Activated T-helper 17 cell treated with anti-CD3 and anti-CD28 coated beads, Interleukin-2, amount 50 U/mL, for 72 hours (primary cell): ENCODE data around the gene FERMT3. TPM values are rescaled to one million over a fixed set of nuclear protein-coding genes. Genes with fewer than 3 reads are reported as not detected.
A peak's percentile ranks its signal among the peaks of the same experiment; 100 is the strongest.
"Not testable (repeated sequence)": the region's sequence is repeated elsewhere in the genome, so short reads cannot be mapped to it uniquely, and the experiment has no call there.

Source experiments
- ATAC-seq: fragments of 150-1000 bp; cut with Tn5 transposase; replicated peaks from 2 replicates; pipeline ENCODE4 v1.10.0; 2021; ENCODE audit warnings: mild to moderate bottlenecking, moderate library complexity
- H3K27ac Mint-ChIP-seq: one replicate; pipeline ENCODE4 v1.8.0; 2022; ENCODE audit warnings: mixed read lengths
- H3K27me3 Mint-ChIP-seq: one replicate; pipeline ENCODE4 v1.8.0; 2022; ENCODE audit warnings: mixed read lengths
- H3K36me3 Mint-ChIP-seq: one replicate; pipeline ENCODE4 v1.8.0; 2022; ENCODE audit warnings: low read depth, mild to moderate bottlenecking, mixed read lengths
- H3K4me1 Mint-ChIP-seq: one replicate; pipeline ENCODE4 v1.8.0; 2022; ENCODE audit warnings: mixed read lengths
- H3K4me3 Mint-ChIP-seq: one replicate; pipeline ENCODE4 v1.8.0; 2022; ENCODE audit warnings: mild to moderate bottlenecking, mixed read lengths
- H3K9me3 Mint-ChIP-seq: one replicate; pipeline ENCODE4 v1.8.0; 2022; ENCODE audit warnings: mixed read lengths
- total RNA-seq, 2 donors: library from RNA; stranded (reverse); gene quantifications; one replicate each; pipeline ENCODE4 v1.2.3, GENCODE V29; 2022

The FERMT3 gene
- total RNA-seq, 2 donors from 2014 or later: 172 to 191 TPM

DNA sequence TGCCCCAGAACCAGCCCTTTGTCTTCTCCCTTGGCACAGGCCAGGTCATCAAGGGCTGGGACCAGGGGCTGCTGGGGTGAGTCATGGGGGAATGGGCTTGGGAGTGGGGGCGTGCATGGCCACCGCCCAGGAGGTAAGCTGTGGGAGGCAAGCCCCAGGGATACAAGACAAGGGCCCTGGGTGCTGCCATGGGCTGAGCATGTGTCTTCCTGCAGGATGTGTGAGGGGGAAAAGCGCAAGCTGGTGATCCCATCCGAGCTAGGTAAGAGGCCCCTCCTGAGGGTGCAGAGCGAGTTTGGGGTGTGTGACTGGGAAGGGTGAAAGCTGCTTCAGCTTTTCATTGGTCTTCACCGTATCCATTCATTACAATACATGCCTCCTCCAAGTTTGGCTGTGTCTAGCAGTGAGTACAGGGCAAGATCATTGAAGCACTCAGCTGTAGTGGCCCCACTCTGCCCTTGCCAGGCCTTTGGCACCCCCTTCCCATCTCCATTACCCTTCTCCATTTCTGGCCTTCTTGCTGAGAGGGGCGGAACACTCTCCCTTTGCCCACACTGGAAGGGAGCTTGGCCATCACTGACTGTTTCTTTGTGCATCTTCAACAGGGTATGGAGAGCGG is 36.8 kb downstream of the FERMT3 start:
- H3K4me3 Mint-ChIP-seq: peak overlapping the region; percentile 95
- peaks cover 9% of the 10 kb centered on the region for H3K4me1 Mint-ChIP-seq
- H3K27me3 Mint-ChIP-seq: no peaks in the 10 kb centered on the region
- ATAC-seq: no peak
- no peak overlapping the region for H3K27ac Mint-ChIP-seq
- no peaks in the 10 kb centered on the region for H3K9me3 Mint-ChIP-seq
- H3K36me3 Mint-ChIP-seq: peaks cover 72% of the 10 kb centered on the region

DNA sequence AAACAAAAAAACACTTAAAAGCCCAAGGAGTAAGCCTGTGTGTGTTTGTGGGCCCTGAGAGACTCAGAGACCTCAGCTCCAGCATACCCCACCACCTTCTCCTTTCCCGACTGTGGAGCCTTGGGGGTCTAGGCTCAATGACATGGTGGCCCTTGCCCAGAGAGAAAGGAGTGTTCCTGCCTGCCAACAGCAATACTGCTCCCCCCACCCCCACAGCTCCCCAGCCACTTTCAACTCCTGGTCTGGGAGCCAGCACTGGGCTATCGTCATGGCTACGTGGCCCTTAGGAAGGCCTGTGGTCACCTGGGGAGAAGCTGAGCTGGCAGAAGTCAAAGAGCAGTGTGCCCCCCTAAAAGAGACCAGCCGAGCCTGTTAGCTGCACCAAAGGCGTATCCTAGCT is 37.6 kb downstream of the FERMT3 start:
- Mint-ChIP-seq H3K27me3 (no peaks in the 10 kb centered on the region), H3K27ac (no peak overlapping the region), H3K9me3 (no peaks in the 10 kb centered on the region), H3K36me3 (peaks cover 70% of the 10 kb centered on the region), H3K4me1 (peaks cover 9% of the 10 kb centered on the region), H3K4me3 (peak overlapping the region; percentile 95)
- ATAC-seq: no peak

DNA sequence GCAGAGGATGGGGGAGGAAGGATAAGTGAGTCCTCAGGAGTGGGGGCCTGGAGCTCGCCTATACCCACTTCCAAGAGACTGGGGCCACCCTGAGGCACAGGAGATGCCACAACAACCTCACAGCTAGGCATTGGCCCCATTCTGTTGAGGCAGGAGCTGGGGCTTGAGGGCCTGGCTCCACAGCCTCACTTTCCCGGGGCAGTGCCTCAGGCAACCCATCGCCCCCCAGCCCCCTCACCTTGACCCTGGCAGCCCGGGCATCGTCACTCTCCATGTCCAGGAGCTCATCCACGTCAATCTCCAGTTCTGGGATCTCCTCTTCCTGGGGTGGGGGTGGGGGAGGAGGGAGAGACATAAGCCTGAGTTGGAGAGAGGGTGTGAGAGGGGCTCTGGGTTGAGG is 38.4 kb downstream of the FERMT3 start:
- Mint-ChIP-seq H3K9me3 (no peaks in the 10 kb centered on the region), H3K4me3 (peak overlapping the region; percentile 95), H3K36me3 (peaks cover 65% of the 10 kb centered on the region), H3K27me3 (no peaks in the 10 kb centered on the region), H3K4me1 (peaks cover 9% of the 10 kb centered on the region), H3K27ac (peak overlapping the region; percentile 89)
- no peak for ATAC-seq

DNA sequence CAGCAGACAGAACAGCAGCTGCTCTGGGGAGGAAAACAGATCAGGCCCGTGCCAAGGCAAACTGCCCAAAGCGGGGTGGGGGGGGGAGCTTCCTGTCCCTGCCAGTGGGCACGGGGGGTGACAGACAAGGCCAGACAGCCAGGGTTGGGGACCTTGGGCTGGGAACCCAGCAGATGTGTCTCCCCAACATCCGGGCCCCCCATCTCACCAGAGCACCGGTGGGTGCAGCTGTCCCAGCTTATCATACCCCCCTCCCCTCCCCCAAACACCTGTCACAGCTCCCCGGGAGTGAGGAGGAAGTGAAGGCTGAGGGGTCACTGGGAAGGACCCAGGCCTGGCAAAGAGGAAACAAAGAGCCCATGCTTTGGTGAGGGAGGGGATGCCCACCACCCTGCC is 38.9 kb downstream of the FERMT3 start:
- Mint-ChIP-seq H3K27ac (peak overlapping the region; percentile 89), H3K4me3 (peak overlapping the region; percentile 95), H3K36me3 (peaks cover 61% of the 10 kb centered on the region), H3K27me3 (no peaks in the 10 kb centered on the region), H3K9me3 (no peaks in the 10 kb centered on the region), H3K4me1 (peaks cover 5% of the 10 kb centered on the region)
- ATAC-seq: no peak

DNA sequence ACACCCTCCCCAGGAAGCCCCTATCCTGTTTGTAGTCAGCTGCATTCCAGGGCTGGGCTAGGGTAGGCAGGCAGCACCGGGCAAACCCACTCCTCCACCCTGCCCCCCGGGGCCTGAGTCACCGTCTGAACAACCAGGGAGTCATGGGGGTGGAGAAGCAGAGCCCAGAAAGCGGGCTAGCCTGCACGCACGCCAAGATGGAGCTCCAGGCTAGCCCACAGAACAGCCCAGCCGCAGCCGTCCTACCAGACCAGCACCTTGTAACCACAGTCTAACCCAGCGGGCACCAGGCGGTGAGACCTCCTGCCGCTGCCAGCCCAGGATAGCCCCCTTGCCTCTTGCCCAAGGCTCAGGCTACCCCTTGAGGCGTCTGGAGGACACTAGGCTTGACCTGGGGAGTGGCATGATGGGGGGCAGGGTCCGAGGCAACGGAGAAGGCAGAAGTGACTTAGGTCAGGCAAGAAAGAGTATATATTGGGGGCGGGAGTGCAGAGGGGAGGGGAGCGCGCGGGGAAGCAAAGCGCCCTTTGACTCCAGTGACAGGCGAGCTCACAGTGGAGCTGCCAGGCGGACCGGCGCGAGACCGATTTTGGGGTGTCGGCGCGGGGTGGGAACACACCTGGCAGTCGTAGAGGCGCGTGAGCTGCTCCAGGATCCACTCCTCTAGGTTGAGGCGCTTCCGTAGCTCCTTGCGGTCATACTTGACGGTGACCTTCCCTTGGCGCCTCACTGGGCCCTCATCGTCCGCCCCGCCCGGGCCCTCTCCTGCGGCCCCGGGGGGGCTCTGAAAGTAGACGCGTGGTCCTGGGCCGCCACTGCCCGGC is 39.5 kb downstream of the FERMT3 start:
- H3K9me3 Mint-ChIP-seq: no peaks in the 10 kb centered on the region
- H3K4me3 Mint-ChIP-seq: peak overlapping the region; percentile 95
- H3K27me3 Mint-ChIP-seq: no peaks in the 10 kb centered on the region
- H3K4me1 Mint-ChIP-seq: peaks cover 4% of the 10 kb centered on the region
- peaks cover 56% of the 10 kb centered on the region for H3K36me3 Mint-ChIP-seq
- H3K27ac Mint-ChIP-seq: peak overlapping the region; percentile 89
- peak; percentile 39 for ATAC-seq

DNA sequence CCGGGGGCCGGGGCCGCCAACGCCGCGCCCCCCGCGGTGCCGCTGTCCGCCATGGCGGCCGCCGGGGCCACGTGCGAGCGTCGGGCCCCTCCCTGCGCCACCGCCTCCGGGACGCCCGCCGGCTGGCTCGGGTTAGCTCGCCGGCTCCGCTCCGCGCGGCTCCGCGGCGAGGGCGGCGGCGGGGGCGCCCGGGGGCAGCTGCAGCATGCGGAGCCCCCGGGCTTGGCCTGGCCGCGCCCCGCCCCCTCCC is 40.0 kb downstream of the FERMT3 start:
- H3K27ac Mint-ChIP-seq, H3K27me3 Mint-ChIP-seq, H3K4me1 Mint-ChIP-seq, H3K9me3 Mint-ChIP-seq: not testable (repeated sequence)
- H3K4me3 Mint-ChIP-seq: peak overlapping the region; percentile 95
- ATAC-seq: peak; percentile 13
- H3K36me3 Mint-ChIP-seq: peaks cover 51% of the 10 kb centered on the region

DNA sequence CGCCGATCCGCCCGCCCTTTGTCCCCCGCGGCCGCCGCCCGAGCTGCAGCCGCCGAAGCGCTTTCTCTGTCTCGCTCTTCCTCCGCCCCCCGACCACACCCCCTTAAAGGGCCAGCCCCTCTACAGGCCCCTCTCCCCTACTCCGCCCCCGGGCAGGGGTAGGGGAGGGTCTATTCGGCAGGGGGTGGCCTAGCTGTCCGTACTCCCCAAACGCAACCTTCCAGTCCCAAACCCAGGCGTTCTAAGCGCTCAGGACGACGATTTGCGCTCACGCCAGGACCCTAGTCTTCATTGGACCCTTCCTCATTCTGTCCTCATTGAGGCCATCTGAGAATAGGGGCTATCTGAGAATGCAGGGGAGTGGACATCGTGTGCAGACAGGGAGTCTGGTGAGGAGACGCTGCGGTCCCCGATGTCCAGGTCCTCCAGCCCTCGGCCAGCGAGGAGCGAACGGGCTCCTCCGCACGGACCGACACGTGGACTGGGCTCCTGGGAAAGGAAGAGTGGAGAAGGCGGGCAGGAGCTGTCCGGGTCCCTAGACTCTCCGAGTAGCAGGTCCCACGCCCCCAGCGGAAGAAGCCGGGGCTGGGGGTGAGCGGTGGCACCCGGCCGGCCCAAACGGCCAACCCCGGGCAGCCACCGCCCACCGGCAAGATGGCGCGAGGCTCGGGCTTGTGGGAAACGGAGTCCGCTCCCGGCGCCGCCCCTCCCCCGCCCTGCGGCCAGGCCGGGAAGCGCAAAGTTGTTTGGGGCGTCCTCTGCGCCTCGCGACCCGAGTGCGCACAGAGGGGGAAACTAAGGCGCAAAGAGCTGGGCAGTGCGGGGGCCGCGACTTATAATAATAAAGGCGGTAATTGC is 40.6 kb downstream of the FERMT3 start, which contains the start of gene PPP1R14B:
TSS of gene PPP1R14B (minus strand) at position 73 of the 858 bp plus-strand sequence. CDS start 270 bp downstream, outside the sequence.
- Mint-ChIP-seq H3K27me3 (no peaks in the 10 kb centered on the region), H3K4me1 (peaks cover 4% of the 10 kb centered on the region), H3K27ac (peak within 1 kb of the TSS; percentile 89)

DNA sequence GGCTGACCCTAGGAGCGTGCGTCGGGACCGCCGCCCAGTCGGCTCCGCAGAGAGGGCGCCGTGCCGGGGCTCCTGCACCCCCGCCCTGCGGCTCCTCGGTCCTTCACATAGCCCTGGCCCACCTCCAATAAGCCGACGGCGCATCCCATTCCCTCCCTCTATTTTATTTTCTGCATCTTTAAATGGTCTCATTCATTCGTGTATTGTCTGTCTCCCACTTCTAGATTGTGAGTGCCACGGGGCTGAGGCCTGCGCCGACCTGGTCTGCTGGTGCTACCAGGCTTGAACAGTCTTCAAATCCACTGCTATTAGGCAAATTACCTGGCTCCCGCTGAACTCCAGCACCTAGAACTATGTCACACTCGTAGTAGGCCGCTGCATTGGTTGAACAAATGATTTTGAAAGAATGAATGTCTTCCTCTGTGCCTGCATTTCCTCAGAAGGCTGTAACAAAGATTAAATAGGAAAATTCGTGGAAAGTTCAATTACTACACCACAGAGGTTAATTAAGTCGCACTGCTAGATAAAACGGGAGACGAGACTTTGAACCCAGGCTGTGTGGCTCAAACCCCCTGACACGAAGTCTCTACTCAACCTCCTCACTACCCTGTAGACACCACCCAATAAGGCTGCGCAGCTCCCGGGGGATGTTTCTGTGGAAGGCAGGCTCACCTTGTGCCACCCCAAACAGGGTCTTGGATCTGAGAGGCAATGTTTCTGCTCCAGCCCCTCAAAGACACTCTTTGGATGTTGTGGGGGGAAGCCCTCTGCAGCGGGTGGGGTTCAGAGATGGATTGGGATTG is 41.4 kb downstream of the FERMT3 start:
- Mint-ChIP-seq H3K27ac (peak overlapping the region; percentile 47), H3K36me3 (peaks cover 37% of the 10 kb centered on the region), H3K4me1 (peaks cover 4% of the 10 kb centered on the region), H3K4me3 (peak overlapping the region; percentile 95), H3K27me3 (no peaks in the 10 kb centered on the region), H3K9me3 (no peaks in the 10 kb centered on the region)
- ATAC-seq: no peak

More for the DNA sequence above, 40.6 kb downstream of the FERMT3 start, which contains the start of gene PPP1R14B:
- Mint-ChIP-seq H3K36me3 (peaks cover 45% of the 10 kb centered on the region), H3K9me3 (no peaks in the 10 kb centered on the region), H3K4me3 (peak within 1 kb of the TSS; percentile 95)
- ATAC-seq: peak; percentile 50

DNA sequence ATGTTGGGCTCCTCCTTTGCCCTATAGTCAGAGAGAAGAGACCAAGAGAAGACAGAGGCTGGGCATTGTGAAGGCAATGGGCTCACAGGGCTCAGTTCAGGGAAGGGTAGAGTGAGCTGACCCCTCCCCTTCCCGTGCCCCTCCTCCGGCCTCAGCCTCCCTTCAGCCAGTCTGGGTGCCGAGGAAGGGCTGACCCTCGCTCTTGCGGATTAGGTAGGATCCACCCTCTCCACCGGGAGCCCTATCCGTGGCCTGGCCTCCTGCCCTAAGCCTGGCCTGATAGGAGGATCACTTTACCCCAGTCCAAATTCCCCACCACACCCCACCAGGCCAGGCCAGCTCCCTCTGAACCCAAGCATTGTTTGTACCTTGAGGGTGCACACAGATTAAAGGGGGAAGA is 42.1 kb downstream of the FERMT3 start:
- peak overlapping the region; percentile 95 for H3K4me3 Mint-ChIP-seq

DNA sequence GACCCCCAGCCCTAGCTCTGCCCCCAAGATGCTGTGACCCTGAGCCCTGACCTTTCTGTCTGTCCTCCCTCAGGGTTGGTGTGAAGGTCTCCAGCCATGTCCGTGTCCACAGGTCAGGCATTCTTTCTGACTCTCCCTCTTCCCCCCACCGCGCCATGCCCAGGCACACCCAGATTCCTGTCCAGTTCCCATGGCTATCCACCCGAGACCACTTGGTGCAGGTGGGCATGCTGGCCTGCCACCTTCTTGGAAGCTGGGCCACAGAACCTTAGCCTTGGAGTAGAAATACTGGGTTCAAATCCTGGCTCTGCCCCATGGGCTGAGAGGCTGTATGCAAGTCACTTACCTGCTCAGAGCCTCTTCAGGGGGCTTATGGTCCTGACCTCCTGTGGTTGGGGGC is 42.5 kb downstream of the FERMT3 start:
- Mint-ChIP-seq H3K27me3 (no peaks in the 10 kb centered on the region), H3K9me3 (no peaks in the 10 kb centered on the region), H3K36me3 (peaks cover 31% of the 10 kb centered on the region), H3K4me1 (peaks cover 9% of the 10 kb centered on the region), H3K4me3 (peak overlapping the region; percentile 11), H3K27ac (no peak overlapping the region)
- ATAC-seq: no peak

More for the DNA sequence above, 42.1 kb downstream of the FERMT3 start:
- peaks cover 31% of the 10 kb centered on the region for H3K36me3 Mint-ChIP-seq
- peaks cover 4% of the 10 kb centered on the region for H3K4me1 Mint-ChIP-seq
- no peaks in the 10 kb centered on the region for H3K9me3 Mint-ChIP-seq
- H3K27ac Mint-ChIP-seq: no peak overlapping the region
- ATAC-seq: no peak
- H3K27me3 Mint-ChIP-seq: no peaks in the 10 kb centered on the region

DNA sequence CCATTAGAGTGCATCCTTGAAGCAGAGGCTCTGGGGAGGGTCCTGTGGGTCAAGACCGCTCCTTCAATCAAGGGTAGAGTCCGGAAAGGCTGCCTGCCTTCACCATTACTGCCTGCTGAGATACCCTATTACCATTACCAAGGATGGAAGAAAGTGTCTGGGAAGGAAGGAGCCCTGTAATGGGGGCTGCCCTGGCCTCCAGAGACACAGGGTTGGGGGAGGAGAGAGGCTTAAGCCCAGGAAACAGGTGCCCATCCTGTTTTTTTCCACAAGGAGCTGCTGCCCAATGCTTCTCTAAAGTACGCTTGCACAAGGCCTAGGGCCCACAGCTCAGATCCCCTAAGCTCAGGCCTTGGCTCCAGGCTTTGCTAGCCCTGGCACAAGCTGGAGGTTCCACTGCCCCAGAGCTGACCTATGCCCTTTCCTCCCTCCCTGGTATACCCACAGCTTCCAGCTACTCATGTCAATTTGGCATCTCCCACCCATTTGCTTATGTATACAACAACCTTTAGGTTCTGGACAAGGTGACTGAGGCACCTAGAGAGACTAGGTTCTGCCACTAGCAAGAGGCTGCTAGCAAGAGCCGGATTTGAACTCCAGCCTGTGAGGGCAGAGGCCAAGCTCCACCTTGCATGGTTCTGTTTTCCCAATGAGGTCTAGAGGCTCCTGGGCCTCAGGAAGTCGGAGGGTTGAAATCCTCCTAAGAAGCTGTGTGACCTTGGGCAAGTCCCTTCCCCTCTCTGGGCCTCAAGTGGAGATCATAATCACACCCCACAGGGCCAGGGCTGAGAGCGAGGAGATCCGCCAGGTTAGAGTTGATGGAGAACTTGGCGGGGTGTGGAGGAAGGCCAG is 43.3 kb downstream of the FERMT3 start:
- H3K27ac Mint-ChIP-seq: no peak overlapping the region
- ATAC-seq: no peak
- no peaks in the 10 kb centered on the region for H3K9me3 Mint-ChIP-seq
- H3K4me1 Mint-ChIP-seq: peaks cover 9% of the 10 kb centered on the region
- no peaks in the 10 kb centered on the region for H3K27me3 Mint-ChIP-seq
- peaks cover 24% of the 10 kb centered on the region for H3K36me3 Mint-ChIP-seq
- peak overlapping the region; percentile 92 for H3K4me3 Mint-ChIP-seq

DNA sequence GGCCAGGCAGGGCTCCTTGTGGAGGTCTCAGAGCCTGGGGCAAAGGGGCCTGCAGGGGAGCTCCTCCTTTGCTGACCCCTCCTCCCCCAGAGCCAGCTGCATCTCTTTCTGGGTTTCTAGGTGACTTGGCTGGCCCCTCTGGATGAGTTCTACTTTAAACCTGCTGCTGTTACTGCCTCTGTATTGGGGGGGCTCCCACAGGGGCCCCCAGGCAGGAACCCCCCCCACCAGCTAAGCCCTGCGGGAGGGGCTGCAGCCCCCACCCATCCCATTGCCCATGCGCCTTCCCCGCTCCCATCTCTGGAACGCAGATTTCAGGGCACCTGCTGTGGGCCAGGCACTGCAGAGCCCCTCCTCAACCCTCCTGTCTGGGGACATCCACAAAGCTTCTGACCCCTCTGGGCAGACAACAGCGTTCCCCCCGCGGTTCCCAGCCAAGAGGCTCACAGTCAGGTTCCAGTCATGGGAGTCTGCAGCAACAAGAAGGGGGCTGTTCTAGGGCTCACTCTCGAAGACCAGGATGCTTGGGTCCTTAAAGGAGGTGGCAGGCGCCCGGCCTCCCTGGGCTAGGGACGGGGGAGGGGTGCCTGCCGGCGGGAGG is 44.0 kb downstream of the FERMT3 start:
- Mint-ChIP-seq H3K36me3 (peaks cover 17% of the 10 kb centered on the region), H3K4me3 (peak overlapping the region; percentile 92), H3K9me3 (no peaks in the 10 kb centered on the region), H3K27me3 (no peaks in the 10 kb centered on the region), H3K4me1 (peaks cover 9% of the 10 kb centered on the region), H3K27ac (no peak overlapping the region)
- ATAC-seq: no peak
